Measurements from ENCODE around the gene LTB. TPM values are rescaled to one million over a fixed set of nuclear protein-coding genes. Genes with fewer than 3 reads are reported as not detected.

LTB gene
- total and polyA plus RNA-seq, 9 of the 15 experiments (the other 6 are each of a cell fraction or from before 2014, with no cell fraction given) = 0.07 to 0.51 TPM; not detected in 7

- TF ChIP-seq SRSF1 (IDR thresholded peaks at IDR 0.05; ENCODE audit: low read depth, low read length) (0 out of 2 replicates have a peak, but pooled peaks have one; percentile 55), ZC3H8 (IDR thresholded peaks at IDR 0.05) (no peak), ZNF217 (CRISPR knock-in tag; IDR thresholded peaks at IDR 0.05) (no peak), ARID1B (IDR thresholded peaks at IDR 0.05) (peak; percentile 9; the same call in 1 of the 2 replicates), ZNF24 (IDR thresholded peaks at IDR 0.05) (peak; percentile 77; the same call in 1 of the 2 replicates), CEBPZ (IDR thresholded peaks at IDR 0.05; ENCODE audit: borderline replicate concordance, low read depth, low read length) (no peak), ZNF197 (CRISPR knock-in tag; IDR thresholded peaks at IDR 0.05; ENCODE audit: low read depth) (no peak), HMG20B (CRISPR knock-in tag; IDR thresholded peaks at IDR 0.05) (no peak), ID3 (CRISPR knock-in tag; IDR thresholded peaks at IDR 0.05) (no peak), ID3 (tag; IDR thresholded peaks at IDR 0.05) (peak; percentile 73; the same call in 1 of the 2 replicates), EZH2 (IDR thresholded peaks at IDR 0.05; ENCODE audit: borderline replicate concordance, low read depth, low read length) (no peak), ZNF589 (CRISPR knock-in tag; IDR thresholded peaks at IDR 0.05; ENCODE audit: low read depth) (0 out of 2 replicates have a peak, but pooled peaks have one; percentile 54), FOXM1 (IDR thresholded peaks at IDR 0.05; ENCODE audit: low read depth) (no peak), FOXM1 (CRISPR knock-in tag; IDR thresholded peaks at IDR 0.05; ENCODE audit: low read depth) (0 out of 2 replicates have a peak, but pooled peaks have one; percentile 62), GABPB1 (CRISPR knock-in tag; IDR thresholded peaks at IDR 0.05) (peak; percentile 76; the same call in 1 of the 2 replicates), BRCA1 (IDR thresholded peaks at IDR 0.05) (no peak), BRCA1 (CRISPR knock-in tag; IDR thresholded peaks at IDR 0.05) (no peak), FOXJ2 (tag; IDR thresholded peaks at IDR 0.05) (no peak), ZBTB9 (CRISPR knock-in tag; IDR thresholded peaks at IDR 0.05) (peak; percentile 78; the same call in 1 of the 2 replicates), BRF2 (IDR thresholded peaks at IDR 0.05; ENCODE audit: borderline replicate concordance, insufficient read depth, insufficient read length) (no peak), FOXA3 (CRISPR knock-in tag; conservative IDR thresholded peaks at IDR 0.05 in 1 of 2, IDR thresholded peaks at IDR 0.05 in 1 of 2) (no peak), ZNF408 (CRISPR knock-in tag; IDR thresholded peaks at IDR 0.05; ENCODE audit: low read depth) (no peak)
Observed at GRCh38 chr6:31580807-31581433, 1.3 kb downstream of the LTB start (continued).

All from K562 (cell line).